ENCODE data around the gene ABCA12.

DNA sequence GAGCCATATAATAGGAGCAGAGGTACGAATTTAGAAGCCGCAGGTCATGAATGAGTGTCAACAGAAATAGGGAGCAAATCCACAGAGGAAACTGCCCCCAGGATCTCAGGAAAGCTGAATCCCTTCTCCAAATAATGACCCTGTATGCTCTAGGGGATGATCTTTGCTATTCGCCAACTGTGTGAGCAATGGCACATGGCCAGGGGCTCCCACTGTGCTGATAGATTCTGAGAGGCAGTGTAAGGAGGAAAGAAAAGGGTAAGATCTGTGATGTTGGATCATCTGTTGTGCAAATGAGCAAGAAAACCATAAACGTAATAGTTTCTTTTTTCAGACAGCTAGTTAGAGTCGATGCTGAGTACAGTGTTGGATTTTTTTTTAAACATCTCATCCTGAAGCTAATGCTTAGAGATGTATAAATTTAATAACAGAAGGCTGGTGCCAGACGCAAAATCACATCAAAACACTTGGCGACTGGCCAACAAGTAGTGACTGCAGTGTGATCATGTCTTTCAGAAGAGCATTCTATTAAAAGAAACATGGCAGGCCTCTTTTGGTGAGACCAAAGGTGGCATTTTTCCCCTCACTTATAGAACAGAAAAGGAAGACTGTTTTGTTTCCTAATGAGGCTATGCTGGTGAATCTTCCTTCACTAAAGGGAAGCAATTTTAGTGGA lies 77.4 kb downstream of the ABCA12 start:
- TF ChIP-seq, protein P1, sequence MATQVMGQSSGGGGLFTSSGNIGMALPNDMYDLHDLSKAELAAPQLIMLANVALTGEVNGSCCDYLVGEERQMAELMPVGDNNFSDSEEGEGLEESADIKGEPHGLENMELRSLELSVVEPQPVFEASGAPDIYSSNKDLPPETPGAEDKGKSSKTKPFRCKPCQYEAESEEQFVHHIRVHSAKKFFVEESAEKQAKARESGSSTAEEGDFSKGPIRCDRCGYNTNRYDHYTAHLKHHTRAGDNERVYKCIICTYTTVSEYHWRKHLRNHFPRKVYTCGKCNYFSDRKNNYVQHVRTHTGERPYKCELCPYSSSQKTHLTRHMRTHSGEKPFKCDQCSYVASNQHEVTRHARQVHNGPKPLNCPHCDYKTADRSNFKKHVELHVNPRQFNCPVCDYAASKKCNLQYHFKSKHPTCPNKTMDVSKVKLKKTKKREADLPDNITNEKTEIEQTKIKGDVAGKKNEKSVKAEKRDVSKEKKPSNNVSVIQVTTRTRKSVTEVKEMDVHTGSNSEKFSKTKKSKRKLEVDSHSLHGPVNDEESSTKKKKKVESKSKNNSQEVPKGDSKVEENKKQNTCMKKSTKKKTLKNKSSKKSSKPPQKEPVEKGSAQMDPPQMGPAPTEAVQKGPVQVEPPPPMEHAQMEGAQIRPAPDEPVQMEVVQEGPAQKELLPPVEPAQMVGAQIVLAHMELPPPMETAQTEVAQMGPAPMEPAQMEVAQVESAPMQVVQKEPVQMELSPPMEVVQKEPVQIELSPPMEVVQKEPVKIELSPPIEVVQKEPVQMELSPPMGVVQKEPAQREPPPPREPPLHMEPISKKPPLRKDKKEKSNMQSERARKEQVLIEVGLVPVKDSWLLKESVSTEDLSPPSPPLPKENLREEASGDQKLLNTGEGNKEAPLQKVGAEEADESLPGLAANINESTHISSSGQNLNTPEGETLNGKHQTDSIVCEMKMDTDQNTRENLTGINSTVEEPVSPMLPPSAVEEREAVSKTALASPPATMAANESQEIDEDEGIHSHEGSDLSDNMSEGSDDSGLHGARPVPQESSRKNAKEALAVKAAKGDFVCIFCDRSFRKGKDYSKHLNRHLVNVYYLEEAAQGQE (IDR thresholded peaks at IDR 0.05; ENCODE audit: low read depth): no peak
- TF ChIP-seq NFIC (IDR thresholded peaks at IDR 0.05) (no peak), TCF12 (IDR thresholded peaks at IDR 0.05; ENCODE audit: low read depth) (no peak), FOXM1 (IDR thresholded peaks at IDR 0.05; ENCODE audit: borderline replicate concordance, low read depth) (no peak)

Measured in Ishikawa (cell line).